Fibroblast of pulmonary artery (primary cell): ENCODE data around the gene SEPHS2.

ENCODE experiments used
- DNase-seq: peaks from one replicate; pipeline ENCODE4 v3.0.0-alpha.2; 2010; ENCODE audit warnings: low read depth
- H3K4me3 ChIP-seq: replicated peaks from 2 replicates; pipeline ENCODE4 v1.5.1; 2011; ENCODE audit warnings: low read depth, mild to moderate bottlenecking, control low read depth, low read length, moderate library complexity
- TF ChIP-seq, protein P1 (sequence below): IDR thresholded peaks from 2 replicates; pipeline ENCODE4 v1.5.1; 2011; ENCODE audit warnings: mild to moderate bottlenecking, control low read depth, low read length, inconsistent platforms; ENCODE audit errors: missing control alignments

The SEPHS2 gene

DNA sequence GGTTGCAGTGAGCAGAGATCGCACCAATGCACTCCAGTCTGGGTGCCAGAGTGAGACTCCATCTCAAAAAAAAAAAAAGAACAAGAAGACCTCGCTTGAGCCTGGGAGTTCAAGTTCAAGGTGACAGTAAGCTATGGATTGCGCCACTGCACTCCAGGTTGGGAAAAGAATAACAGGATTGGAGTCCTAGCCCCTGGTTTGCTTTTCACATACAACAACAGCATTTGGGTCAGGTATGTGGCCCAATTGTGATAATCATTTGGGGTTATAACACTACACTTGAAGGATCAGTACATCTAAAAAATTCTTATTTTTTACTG is 3.4 kb upstream of the SEPHS2 start:
- no peak for DNase-seq
- no peak overlapping the region for H3K4me3 ChIP-seq
- TF ChIP-seq, protein P1, sequence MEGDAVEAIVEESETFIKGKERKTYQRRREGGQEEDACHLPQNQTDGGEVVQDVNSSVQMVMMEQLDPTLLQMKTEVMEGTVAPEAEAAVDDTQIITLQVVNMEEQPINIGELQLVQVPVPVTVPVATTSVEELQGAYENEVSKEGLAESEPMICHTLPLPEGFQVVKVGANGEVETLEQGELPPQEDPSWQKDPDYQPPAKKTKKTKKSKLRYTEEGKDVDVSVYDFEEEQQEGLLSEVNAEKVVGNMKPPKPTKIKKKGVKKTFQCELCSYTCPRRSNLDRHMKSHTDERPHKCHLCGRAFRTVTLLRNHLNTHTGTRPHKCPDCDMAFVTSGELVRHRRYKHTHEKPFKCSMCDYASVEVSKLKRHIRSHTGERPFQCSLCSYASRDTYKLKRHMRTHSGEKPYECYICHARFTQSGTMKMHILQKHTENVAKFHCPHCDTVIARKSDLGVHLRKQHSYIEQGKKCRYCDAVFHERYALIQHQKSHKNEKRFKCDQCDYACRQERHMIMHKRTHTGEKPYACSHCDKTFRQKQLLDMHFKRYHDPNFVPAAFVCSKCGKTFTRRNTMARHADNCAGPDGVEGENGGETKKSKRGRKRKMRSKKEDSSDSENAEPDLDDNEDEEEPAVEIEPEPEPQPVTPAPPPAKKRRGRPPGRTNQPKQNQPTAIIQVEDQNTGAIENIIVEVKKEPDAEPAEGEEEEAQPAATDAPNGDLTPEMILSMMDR = no peak

DNA sequence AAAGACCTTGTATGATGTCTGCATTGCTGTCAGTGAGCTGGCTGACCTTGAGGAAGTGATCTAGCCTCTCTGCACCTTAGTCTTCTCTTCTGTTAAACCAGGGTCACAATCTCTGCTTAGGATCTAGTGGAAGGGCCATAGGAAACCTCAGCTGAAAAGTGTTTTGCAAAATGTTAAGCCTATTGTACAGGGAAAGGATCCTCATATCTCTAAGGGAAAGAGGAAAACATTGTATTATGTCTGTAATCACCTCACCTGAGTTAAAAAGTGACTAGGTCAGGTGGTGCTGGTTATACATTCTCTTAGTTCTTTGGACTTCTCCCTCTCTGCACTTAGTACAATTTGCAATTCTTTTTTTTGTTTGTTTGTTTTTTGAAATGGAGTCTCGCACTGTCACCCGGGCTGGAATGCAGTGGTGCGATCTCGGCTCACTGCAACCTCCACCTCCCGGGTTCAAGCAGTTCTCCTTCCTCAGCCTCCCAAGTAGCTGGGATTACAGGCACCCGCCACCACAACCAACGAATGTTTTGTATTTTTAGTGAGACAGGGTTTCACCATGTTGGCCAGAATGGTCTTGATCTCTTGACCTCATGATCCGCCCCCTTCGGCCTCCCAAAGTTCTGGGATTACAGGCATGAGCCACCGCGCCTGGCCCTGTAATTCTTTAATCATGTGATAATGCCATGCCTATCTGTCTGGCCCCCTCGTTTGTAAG is 2.0 kb upstream of the SEPHS2 start:
- H3K4me3 ChIP-seq = no peak overlapping the region
- TF ChIP-seq, protein P1 = no peak
- DNase-seq = no peak

DNA sequence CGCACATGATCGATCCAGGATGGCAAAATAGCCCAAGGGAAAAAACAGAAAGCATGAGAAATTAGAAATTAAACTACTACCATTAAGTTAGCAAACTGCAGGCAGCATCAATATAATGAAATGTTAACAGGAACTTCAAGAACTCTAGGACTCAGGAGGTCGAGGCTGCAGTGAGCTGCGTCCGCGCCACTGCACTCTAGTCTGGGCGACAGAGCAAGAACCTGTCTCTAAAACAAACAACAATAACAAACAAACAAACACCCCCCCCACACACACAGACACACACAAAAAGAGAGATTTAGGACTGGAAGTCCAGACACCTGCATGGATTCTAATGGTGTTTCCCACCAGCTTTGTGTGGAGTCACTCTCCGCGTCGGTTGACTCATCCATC is 525 bp upstream of the SEPHS2 start:
- TF ChIP-seq, protein P1 = no peak
- DNase-seq = no peak
- peak overlapping the region; percentile 76 for H3K4me3 ChIP-seq

DNA sequence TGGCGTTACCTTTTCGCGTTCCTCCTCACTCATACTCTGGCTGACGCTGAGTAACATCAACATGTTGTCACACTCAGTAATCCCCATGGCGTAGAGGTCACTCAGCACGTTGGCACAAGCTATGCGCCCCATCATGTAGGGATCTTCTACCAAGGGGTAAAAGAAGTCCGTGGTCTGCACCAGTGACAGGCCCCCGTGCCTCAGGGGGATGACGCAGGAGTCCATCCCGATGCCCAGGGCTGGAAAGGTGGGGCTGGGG is 596 bp downstream of the SEPHS2 start:
- no peak for DNase-seq
- peak overlapping the region; percentile 76 for H3K4me3 ChIP-seq
- TF ChIP-seq, protein P1 = no peak

DNA sequence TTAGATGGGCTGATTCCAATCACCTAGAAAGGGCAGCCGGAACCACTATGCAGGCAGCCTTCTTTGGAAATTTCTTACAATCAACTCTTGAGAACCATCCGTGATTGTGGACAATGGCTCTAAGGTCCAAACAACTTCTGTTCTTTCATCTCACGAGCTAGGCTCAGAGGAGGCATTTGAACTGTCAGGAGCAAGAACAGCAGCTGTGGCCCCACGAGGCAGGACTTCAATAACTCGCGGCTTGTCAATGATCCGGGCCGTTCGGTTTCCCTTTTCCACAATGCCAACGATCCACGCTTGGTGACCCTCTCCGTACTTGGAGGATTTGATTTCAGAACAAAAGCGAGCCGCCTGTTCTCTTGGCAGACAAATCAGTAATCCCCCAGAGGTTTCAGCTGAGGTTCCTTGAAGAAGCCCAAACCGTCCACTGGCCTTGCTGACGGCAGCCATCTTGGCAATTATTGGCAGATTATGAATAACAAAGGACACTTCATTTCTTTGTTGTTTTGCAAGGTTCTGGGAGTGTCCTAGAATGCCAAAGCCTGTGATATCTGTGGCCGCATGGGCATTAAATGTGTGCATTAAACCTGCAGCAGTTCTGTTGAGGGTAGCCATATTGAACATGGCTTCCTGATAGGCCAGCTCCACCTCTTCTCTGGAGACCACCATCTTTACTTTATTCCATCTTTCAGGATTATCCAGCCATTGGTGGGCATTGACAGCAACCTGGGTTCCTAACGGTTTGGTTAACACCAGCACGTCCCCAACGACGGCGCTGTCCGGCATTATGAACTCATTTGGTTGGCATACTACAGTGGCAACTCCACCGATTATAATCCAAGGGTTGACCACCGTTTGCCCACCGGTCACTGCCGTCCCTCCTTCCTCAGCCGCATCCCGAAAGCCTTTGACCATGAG is 1.2 kb downstream of the SEPHS2 start:
- DNase-seq = no peak
- TF ChIP-seq, protein P1 = no peak

DNA sequence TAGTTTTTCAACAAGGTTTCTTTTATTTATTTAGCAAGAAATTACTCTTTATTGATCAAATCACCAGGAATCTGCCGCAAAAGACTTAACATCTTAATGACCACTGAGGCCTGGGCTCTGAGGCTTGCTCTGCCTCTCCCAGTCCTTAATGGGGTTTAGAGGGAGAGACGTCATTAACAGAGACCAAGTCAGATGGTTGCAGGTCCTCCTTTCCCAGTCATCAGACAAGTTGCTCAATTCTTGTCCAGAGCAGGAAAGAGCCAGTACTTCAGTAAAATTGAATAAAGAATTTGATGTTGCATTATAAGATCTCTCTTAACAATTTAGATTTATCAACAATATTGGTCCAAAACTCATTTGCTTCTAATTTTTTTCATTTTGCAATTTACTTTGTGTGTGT is 2.0 kb downstream of the SEPHS2 start:
- TF ChIP-seq, protein P1 = no peak
- H3K4me3 ChIP-seq = no peak overlapping the region
- DNase-seq = no peak

More for the DNA sequence above, 1.2 kb downstream of the SEPHS2 start:
- peak overlapping the region; percentile 76 for H3K4me3 ChIP-seq
